Non-pigmented ciliary epithelial cell (primary cell): ENCODE measurements around the gene JARID2.
A peak's percentile ranks its signal among the peaks of the same experiment; 100 is the strongest.

ENCODE experiments used
- DNase-seq: peaks from one replicate; pipeline ENCODE4 v3.0.0-alpha.2; 2010; ENCODE audit warnings: low read depth

Gene JARID2

GRCh38 chr6:15417811-15418210, 171.9 kb downstream of the JARID2 start:
- DNase-seq: peak; percentile 72

GRCh38 chr6:15419493-15419892, 173.6 kb downstream of the JARID2 start:
- DNase-seq: no peak

- no peak for DNase-seq
Observed at GRCh38 chr6:15420959-15421438, 175.1 kb downstream of the JARID2 start.

- DNase-seq: no peak
Observed at GRCh38 chr6:15421945-15422733, 176.3 kb downstream of the JARID2 start.

GRCh38 chr6:15423286-15423993, 177.6 kb downstream of the JARID2 start:
- no peak for DNase-seq

GRCh38 chr6:15425947-15426346, 180.1 kb downstream of the JARID2 start:
- no peak for DNase-seq

GRCh38 chr6:15426395-15426794, 180.5 kb downstream of the JARID2 start:
- DNase-seq: no peak

- DNase-seq: no peak
Observed at GRCh38 chr6:15426901-15427300, 181.0 kb downstream of the JARID2 start.

GRCh38 chr6:15427331-15428070, 181.6 kb downstream of the JARID2 start:
- DNase-seq: no peak

GRCh38 chr6:15429141-15430110, 183.6 kb downstream of the JARID2 start:
- DNase-seq: no peak

- no peak for DNase-seq
Observed at GRCh38 chr6:15430186-15430585, 184.3 kb downstream of the JARID2 start.

- no peak for DNase-seq
Observed at GRCh38 chr6:15430931-15431405, 185.1 kb downstream of the JARID2 start.

- no peak for DNase-seq
Observed at GRCh38 chr6:15431762-15432483, 186.1 kb downstream of the JARID2 start.

- DNase-seq: no peak
Observed at GRCh38 chr6:15433511-15433861, 187.6 kb downstream of the JARID2 start.

- DNase-seq: no peak
Observed at GRCh38 chr6:15434263-15434662, 188.4 kb downstream of the JARID2 start.

GRCh38 chr6:15434823-15435380, 189.0 kb downstream of the JARID2 start:
- DNase-seq: no peak

- no peak for DNase-seq
Observed at GRCh38 chr6:15435468-15435867, 189.6 kb downstream of the JARID2 start.

GRCh38 chr6:15436451-15436850, 190.6 kb downstream of the JARID2 start:
- no peak for DNase-seq

GRCh38 chr6:15437090-15437635, 191.3 kb downstream of the JARID2 start:
- no peak for DNase-seq

GRCh38 chr6:15439410-15440025, 193.6 kb downstream of the JARID2 start:
- no peak for DNase-seq
